Epithelial cell of esophagus (primary cell): ENCODE results near the gene PUDP.
A peak's percentile ranks its signal among the peaks of the same experiment; 100 is the strongest.
"Not testable (repeated sequence)": the region's sequence is repeated elsewhere in the genome, so short reads cannot be mapped to it uniquely, and the experiment has no call there.

Experiments used
- DNase-seq: peaks from one replicate; pipeline ENCODE4 v3.0.0; 2010; ENCODE audit warnings: low read depth
- H3K4me3 ChIP-seq: 2 replicates; pipeline ENCODE4 v1.5.1; 2011; ENCODE audit warnings: mild to moderate bottlenecking, low read length, control low read depth
- CTCF ChIP-seq: IDR thresholded peaks from 2 replicates; pipeline ENCODE4 v1.5.1; 2011; ENCODE audit warnings: low read depth, mild to moderate bottlenecking, low read length, control low read depth, inconsistent platforms; ENCODE audit not compliant: insufficient read depth; ENCODE audit errors: missing control alignments

PUDP gene

DNA sequence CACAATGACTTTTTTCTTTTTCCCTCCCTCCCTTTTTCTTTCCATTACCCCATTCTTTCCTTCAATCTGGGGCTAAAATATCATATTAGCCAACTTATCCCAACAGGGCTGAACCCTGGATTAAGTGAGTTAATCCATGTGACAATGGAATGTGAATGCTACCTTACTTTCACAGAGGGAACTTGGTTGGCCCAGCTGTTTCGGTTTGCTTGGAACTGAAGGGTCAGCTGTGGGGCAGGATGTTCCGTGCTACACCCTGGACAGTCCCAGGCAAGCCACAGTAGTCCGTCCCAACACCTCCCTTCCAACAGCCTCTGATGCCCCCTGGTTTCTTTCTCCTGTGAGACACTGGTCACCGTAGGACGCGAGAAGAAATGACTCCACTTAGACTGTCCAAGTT is 95.4 kb downstream of the PUDP start:
- no peak overlapping the region for H3K4me3 ChIP-seq
- TF ChIP-seq CTCF: no peak
- DNase-seq: no peak

- no peak for TF ChIP-seq CTCF
- no peak overlapping the region for H3K4me3 ChIP-seq
- DNase-seq: no peak
These were observed 97.7 kb downstream of the PUDP start for GRCh38 chrX:7050271-7050670.

GRCh38 chrX:7047951-7048350 is 100.0 kb downstream of the PUDP start:
- H3K4me3 ChIP-seq: no peak overlapping the region
- TF ChIP-seq CTCF: no peak
- DNase-seq: peak; percentile 13

GRCh38 chrX:7045238-7045955 is 102.6 kb downstream of the PUDP start:
- H3K4me3 ChIP-seq: no peak overlapping the region
- no peak for TF ChIP-seq CTCF
- DNase-seq: no peak

DNA sequence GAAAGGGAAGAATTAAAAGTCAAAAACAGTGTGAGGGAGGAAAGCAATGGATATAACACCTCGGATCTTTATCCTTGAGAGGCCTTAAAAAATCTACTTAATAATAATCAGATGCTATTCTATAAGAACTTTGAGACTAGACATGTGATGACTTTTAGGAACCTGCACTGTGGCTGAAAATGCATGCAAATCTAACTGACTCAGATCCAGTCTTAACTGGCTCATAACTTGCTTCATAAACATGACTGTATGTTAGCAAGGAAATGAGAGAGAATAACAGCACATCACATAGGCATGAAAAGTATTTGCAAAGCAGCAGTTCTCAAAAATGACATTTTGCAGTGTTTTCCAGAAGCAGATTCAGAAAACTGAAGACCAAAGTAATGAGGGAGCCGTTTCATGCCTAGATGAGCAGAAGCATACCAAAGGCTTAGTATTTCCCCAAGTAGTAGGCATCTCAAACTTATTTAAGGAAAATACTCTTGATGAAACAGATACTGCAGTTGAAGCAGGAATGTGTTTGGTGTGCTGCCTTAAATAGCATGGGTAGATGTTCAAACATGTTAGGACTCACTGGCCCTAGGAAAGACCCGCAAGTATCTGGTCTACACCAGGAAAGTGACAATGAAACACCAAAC is 104.0 kb downstream of the PUDP start:
- DNase-seq: peak; percentile 73
- H3K4me3 ChIP-seq: not testable (repeated sequence)

GRCh38 chrX:7028246-7028645 is 119.7 kb downstream of the PUDP start:
- H3K4me3 ChIP-seq: no peak overlapping the region
- no peak for TF ChIP-seq CTCF
- peak; percentile 27 for DNase-seq

GRCh38 chrX:7027071-7027470 is 120.9 kb downstream of the PUDP start:
- no peak for DNase-seq
- H3K4me3 ChIP-seq: no peak overlapping the region
- no peak for TF ChIP-seq CTCF

DNA sequence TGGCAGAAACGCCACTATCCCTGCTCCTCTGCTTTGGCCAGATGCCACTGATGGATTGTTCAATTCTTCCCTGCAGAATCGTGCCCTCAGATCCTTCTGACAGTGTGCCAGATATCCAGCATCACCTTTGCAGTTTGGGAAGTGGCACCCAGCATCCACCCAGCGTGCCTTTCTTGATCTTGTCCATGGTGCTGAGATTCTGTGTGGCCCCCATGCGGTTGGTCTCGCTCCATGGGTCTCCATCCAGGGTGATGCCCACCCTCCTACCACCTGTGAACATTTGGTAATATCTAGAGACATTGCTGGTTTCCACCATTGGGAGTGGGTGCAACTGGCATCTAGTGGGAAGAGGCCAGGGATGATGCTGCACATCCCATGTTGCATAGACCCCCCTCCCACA is 121.6 kb downstream of the PUDP start:
- not testable (repeated sequence) for H3K4me3 ChIP-seq, DNase-seq
